GM21529 (cell line): ENCODE measurements around the gene HDAC7.

ENCODE experiments used
- ATAC-seq: cut with Tn5 transposase; IDR thresholded peaks from one replicate; pipeline ENCODE4 v1.9.1; 2021; ENCODE audit not compliant: unreplicated experiment

The HDAC7 gene

DNA sequence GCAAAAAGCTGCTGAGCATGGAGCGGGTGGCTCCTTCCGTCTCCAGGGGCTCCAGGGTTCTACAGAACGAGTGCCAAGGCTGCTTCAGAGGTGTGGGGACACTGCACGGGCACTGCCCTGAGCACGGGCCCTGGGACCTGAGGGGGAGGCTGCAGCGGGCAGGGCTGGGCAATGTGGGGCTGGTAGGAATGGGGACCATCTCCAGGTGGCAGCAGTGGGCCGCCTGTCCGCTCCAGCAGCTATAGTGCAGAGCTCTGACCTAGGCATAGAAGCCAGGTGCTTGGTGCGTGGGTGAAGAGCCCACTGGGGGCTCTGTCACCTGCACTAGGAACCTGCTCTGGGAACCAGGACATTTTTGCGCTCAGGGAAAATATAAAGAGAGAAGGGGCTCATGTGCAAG, 22.3 kb downstream of the HDAC7 start:
- peak; percentile 74 for ATAC-seq

DNA sequence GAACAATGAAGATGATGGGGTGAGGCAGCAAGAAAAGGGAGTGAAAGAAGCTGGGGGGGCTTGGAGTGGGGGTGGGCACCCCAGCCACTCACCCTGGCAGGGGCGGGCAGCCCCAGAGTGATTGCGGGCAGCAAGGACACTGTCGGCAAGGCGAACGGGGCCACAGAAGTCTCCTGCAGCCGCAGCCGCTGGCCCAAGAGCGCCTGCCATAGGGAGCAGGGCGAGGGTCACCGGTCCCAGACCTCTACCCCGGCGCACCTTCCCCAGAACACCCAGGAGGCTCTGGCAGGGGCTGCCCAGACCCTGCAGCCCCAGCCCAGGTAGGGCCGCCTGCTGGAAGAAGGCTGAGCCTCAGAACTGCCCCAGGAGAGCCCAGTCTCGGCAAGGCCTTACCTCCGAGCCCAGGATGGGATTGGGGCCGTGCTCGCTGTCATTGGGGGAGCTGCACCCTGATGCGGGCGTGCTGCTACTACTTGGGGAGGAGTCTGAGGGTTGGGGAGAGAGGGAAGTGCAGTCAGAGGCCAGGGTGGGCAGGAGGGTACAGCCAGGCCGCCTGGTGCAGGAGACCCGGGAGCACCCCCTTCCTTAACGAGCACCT, 23.8 kb downstream of the HDAC7 start:
- ATAC-seq = no peak

DNA sequence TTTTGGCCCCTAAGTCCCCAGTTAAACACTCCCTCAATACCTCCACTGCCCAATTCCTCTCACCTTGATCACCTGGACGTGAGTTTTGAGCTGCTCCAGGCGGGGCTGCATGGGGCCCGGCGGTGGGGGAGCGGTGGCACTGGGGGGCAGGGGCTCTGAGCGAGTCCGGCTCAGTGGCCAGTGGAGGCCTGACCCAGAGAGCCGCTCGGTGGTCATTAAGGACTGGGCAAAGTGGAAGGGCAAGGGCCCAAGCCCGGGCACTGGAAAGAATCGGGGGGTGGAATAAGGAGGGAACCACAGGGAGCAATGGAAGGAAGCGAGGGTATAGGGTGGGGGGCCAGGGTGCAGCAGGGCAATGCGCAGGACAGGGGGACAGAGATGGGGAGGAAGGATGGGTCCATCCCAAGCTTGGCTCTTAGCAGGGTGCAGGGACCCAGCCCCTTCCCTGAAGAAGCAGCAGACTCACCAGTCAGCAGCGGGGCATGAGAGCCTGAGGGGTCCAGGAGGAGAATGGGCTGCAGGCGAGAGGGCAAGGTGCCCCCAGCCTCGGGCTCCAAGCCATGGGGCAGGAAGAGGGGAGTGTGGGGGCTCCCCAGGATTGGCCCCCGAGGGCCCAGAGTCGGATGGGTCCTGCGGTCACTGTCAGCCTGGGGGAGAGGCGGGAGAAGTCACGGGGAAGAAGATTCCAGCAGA, 24.4 kb downstream of the HDAC7 start:
- no peak for ATAC-seq

DNA sequence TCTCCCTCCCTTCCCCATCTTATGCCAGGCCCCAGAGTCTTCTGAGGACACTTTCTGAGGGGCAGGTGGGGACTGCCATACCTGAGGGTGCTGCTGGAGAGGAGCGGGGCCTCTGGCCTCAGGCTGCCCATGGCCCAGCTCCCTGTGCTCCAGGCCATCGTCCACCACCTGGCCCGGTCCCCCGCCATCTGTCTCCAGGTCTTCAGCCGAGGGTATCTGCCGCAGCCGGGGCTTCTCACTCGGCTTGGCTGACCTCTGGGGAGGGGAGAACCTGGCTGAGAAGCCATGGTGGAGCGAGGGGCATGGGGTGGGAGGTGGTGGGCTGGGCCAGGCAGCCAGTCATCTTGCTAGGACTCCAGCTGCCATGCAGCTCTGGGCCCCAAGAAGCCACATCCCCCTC, 25.0 kb downstream of the HDAC7 start:
- no peak for ATAC-seq

DNA sequence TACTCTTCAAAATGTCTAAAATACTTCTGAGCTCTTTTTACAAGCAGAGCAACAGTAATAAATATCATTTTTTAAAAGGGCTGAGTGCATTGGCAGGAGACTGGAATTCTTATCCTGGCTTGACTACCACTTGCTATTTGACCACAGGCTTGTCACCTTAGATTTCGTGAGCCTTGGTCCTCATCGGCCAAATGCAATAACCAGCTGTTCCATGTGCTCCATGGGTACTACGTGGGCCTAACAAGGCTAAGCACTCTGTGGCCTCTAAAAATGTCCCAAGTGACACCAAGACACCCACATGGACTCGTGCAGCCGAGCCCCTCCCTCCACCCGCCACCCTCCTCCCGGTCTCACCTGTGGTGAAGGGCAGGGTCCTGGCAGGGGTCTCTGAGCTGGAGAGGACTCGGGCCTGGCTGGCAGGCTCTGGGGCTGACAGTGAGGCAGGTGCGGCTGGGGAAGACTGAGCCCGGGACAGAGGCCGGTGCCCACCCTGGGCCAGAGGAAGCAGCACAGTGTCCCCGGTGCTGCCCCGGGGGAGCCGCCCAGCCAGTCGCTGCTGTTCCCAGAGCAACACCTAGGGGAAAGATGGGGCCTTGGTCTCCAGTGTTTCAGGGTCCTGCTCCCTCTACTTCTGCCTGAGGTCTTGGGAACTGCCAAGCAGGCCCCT, 26.6 kb downstream of the HDAC7 start:
- ATAC-seq = no peak

DNA sequence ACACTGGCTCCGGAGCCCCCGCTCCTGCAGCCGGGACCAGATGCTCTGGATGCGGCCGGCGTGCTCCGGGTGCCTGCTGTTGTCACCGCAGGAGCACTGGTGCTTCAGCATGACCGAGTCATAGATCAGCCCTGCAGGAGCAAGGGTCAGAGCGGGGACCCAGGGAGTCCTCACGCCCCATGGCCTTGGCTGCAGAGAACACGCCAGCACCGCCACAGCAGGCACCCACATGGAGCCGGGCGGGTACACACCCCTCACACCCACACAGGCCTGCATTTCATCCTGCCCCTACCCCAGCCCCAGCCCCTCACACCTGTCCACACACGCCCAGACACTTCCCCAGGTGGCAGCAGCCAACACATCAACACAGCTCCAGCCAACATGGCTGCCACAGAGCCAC, 27.8 kb downstream of the HDAC7 start:
- no peak for ATAC-seq

DNA sequence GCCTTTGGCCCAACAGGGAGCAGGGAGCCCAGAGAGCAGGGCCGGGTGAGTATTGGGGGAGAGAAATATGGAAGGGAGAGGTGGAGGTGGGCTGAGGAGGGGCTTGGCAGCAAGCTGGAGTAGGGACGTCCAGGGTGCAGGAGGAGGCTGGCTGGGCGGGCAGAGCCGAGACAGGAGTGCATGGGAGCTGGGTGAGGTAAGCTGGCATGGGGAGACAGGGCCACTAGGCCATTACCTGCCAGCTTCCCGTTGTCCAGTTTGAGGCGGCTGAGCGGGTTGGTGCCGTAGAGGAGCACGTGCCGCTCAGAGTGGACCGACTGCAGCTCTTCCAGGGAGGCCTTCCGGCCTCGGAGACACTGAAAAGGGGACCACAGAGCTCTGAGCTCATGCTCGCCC, 28.4 kb downstream of the HDAC7 start:
- ATAC-seq = no peak

DNA sequence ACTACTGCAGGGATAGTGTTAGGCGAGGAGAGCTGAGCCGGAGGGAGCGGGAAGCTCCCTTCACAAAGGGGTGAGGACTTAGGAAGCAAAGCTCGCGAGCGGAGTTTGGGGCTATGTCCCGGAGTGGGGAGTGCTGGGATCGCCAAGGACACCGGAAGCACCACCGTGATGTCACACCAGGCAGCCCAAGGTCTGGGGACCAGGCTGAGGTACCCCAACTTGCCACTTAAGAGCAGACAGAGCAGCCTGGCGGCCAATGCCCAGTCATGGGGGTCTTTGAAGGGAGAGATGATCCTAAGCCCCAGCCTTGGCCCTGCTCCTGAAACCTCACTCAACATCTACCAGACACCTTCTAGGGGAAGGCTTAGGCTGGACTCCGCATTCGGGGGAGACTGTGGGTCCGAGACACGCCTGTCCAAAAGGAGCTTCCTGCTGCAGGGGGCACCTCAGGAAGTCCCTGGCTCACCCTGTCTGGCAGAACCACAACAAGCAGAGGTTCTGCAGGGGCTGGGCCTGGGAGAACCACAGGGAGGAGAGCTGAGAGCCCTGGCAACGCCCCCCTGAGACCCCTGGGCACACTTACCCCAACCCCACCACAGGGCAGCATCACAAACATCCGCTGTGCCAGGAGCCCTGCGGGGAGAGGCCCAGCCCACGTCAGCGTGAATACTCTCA, 28.9 kb downstream of the HDAC7 start:
- no peak for ATAC-seq

DNA sequence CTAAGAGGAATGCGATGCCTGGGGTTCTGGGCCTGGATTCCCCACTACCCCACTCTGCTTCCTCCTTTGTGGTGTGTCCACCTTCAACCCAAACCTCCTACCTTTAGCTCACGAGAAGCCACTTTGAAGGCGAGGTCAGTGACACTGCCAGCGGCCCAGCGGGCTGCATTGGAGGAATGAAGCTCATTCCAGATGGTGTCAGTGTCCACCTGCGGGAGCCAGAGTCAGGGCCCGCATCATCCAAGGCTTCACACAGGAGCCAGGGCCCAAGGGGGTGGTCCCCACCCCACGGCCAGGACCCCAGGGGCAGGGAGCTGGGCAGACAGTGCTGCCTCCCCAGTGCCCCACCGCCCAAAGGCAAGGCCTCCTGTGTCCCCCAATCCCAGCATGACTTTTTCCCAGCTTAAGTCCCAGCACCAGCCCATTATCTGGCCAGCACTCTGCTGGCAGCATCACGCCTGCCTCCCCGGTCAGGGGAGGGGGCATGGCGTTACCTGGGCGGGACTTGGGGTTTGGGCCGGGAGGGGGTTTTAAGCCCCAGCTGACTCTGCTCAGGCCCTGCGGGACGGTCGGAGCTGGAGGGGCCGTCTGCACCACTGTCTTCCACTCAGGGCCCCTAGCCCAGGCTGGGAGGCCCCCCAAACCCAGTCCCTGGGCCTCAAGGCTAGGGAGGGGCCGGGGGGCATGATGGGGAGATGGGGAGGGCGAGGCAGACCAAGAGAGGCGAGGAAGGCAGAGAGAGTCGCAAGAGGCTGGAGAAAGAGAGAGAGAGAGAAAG, 29.8 kb downstream of the HDAC7 start:
- no peak for ATAC-seq

DNA sequence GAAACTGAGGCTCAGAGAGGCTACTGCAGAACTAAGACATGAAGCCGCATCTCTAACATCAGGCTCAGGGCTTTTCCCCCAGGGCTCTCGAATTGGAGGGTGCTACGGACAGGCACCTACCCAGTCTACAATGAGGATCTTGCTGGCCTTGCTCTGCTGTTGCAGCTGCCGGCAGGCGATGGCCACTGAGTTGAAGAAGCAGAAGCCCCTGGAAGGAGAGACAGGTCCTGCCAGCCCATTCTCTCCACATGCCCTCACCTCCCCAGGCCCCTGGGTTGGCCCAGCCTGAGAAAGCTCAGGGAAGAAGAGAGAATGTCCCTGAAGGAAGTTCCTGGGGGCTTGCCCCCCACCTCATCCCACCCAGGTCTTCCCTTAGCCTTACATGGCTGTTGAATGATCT, 30.6 kb downstream of the HDAC7 start:
- no peak for ATAC-seq

DNA sequence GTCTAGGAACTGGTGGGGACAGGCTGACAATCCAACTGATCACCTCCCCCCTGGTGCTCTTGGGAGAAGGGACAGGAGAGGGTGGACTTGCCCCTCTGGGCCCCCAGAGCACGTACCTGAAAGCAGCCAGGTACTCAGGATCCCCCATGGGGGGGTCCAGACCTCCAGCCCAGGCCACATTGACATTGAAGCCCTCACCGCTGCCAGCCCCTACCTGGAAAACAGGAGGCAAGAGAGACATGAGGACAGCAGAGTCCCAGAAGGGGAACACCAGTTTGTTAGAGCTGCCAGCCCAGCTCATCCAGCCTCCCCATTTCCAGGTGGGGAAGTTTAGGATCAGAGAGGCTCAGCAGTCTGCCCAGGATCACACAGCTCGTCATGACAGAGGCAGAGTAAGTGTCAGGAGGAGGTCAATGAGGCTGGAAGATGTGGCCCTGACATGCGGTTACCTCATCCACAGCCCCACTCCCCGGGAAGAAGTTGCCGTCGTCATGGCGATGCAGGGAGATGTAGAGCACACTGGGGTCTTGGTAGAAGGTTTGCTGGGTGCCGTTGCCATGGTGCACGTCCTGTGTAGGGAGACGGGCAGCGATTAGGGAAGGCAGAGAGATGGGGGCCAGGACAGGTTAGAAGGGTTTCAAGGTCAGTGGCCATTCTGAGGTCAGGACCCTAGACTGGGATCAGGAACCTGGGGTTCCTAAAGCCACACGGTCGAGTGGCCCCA, 31.9 kb downstream of the HDAC7 start:
- ATAC-seq = no peak

DNA sequence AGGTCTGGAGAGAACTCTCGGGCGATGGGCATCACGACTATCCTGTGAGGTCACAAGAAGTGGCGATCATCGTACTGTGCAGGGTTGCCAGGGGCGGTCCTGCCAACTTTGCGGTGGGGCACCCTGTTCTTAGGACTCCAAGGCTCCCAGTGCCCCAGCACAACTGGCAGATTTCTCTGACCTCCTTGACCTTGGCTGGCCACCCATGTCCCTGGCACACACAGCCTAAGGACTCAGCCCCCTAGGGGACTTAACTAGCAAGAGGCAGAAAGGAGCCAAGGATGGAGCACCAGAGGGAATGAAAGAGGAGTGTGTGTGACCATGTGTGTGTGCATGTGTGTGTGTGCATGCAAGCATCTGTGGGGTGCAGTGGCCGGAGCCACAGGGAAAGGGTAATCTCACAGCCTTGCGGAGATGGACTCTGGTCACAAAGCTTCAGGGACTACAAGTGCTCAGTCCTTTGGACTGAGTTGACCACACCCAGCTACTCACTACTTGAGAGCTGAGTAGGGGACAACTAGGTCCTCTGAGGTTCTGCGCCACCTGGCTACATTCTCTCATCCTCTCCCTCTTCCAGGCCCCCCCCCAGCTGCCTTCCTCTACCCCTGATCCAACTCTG, 32.9 kb downstream of the HDAC7 start:
- no peak for ATAC-seq

DNA sequence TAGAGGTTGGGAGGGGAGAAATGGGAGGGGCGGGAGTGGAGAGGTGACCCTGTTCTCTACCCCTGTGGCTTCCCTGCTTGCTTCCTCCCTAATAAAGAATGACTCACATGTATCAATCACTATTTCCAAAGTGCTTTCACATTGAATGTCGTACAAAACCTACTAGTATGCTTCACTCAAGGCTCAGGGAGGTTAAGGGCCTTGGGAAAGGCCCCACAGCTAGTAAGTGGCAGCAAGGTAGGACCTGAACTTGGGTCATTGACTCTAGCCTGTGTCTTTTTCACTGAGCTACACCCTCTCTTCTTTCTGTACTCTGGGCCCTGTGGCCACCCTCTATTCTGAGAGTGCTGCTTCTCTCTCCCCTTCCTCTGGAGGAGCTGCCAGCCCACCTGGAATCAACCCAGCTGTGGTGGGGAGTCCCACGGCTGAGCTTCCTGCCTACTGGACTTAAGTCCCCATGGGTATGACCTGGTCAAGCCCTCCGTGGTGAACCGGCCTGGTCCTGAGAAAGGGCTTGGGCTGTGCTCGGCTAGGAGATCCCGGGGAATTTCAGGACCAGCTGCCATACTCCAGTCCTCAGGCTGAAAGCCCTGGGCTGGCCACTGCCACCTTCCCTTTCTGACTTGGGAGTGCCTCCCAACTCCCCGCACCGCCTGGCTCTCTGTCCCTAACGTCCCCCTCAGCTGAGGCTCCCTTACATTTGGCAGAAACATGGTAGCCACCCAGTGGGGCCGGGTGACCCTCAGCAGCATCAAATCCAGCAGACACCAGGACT, 33.6 kb downstream of the HDAC7 start:
- ATAC-seq = no peak

DNA sequence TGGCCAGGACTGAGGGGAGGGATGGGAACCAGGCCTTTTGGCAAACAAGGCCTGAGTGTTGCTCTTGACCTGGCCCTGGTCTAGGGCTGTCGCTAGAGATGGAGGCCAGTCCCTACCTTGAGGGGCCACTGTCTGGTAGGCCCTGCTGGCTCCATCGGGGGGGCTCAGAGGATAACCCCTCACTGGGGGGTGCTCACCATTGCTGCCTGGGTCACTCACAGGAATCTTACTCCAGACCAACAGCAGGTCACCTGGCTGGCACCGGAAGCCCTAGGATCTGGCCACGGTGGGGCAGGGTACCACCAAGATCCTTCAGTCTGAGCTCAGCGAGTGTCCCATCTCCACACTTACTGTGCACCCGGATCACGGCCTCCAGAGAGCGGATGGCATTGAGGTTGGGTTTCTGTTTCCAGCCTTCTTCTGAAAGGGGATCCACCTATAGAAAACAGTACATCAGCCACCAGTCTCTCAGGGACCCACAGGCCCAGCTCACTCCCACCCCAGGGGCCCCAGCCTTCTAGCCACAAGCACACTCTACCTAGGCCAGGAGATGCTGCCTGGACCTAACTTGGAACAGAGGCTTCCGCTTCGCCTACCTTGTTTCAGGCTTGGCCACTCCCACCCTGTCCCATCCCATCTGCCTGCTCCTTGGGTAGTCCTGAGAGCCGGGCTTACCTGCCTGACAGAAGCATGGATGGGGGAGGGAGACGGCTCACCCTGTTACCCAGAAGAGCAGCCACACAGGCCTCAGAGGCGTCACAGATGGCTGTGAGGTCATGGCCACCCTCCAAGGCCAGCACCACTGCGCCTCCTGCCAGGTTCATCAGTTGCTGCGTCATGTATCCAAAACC, 34.4 kb downstream of the HDAC7 start:
- no peak for ATAC-seq

DNA sequence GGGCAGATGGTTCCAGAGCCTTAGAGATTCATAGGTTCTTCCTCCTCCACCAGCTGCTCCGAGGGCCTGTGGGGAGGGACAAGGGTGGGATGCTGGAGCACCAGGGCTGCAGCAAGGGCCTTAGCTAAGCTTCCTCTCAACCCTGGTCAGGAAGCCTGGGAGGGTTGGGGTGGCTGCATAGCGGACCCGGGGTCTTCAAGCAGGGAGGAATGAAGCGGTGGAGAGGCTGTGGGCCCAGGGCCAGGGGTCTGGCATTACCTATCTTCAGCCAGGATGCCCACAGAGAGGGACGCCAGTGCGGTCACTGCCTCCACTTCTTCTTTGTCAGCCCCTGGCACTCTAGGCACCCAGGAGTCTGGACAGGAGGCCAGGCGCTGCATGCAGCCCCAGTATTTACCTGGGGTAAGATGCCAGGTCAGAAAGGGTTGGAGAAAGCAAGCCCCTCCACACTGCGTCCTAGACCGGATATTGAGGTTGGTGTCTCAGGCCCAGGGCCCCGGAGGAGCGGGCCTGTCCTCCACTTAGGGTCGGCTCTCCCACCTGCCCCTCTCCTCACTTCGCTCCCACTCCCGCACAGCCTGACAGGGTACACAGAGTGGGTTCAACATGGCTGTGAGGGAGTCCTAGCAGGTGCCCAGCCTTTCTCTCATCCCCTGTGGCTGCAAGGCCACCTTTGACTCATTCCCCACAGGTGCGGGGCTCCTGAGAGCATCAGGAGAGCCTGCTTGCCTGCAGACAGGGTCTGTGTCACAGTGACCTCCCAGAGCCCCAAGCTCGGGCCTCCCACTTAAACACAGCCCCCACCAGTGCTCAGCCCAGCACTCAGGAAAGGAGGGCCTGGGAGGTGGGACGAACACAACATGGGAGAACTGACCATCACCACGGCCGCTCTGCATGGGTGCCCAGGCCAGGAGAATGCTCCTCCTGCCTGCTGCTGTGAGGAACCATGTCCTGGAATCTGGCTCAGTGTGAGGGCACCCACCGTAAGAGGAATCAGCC, 35.6 kb downstream of the HDAC7 start:
- no peak for ATAC-seq

DNA sequence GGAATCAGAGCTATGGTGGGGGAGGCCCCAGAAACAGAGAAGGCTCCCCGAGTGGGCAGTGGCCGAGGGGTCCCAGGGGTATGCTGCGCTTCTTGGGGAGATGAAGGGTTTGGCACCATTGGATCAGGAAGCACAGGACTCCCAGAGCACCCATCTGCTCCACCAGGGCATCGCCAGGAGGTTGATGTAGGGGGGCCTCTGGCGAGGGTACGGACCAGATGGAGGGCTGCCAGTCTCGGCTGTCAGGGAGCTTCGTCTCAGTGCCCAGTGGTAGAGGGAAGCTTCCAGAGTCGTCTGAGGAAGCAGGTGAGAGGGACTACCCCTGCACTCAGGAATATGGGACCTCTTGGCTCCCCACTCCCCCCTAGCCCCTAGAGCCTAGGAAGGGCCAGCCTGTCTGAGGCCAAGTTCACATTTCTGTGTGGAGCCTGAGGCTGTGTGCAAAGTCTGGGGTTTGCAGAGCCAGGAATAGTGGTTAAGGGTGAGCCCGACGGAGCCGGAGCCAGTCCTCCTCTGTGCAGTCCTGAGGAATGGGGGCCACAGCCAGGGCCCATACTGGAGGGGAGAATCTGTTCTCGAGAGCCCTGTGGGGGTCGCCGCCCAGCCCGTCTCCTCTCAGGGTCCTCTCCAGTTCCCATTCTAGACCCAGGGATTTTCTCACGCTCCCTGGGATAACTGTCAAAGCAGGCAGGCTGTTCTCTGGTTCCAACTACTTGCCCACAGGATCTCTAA, 36.5 kb downstream of the HDAC7 start:
- no peak for ATAC-seq

DNA sequence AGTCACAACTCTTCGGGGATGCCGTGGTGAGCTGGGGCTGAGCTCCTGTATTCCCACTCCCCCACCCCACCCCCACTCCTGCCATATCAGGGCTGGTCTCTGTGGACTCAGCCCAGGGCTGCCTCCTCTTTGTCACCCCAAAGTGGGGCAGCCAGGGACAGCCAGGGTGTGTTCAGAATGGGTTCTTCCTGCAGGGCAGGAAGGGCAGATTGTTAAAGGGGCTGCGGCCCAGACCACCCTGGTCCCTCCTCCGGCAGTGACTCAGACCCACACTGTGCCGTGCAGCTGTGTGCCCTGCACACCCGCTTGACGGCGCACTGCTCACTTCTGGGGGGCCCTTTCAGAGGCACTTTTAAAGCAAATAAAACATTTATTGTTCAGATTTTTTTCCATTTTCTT, 37.3 kb downstream of the HDAC7 start:
- ATAC-seq = no peak
